Trophoblast cell (in vitro differentiated cells and primary cell): Measurements from ENCODE around the gene SH3BP1.
"Not testable (repeated sequence)": the region's sequence is repeated elsewhere in the genome, so short reads cannot be mapped to it uniquely, and the experiment has no call there.

Experiments used
- DNase-seq, 2 donors: peaks; one replicate each; pipeline ENCODE4 v3.0.0-alpha.2; 2016
- H2AFZ ChIP-seq: 2 replicates; pipeline ENCODE4 v1.6.1; 2013; ENCODE audit warnings: low read length, moderate library complexity, mild to moderate bottlenecking; ENCODE audit not compliant: insufficient read depth, poor library complexity
- H2AK5ac ChIP-seq: 2 replicates; pipeline ENCODE4 v1.6.1; 2013; ENCODE audit warnings: mild to moderate bottlenecking, low read length
- H2BK120ac ChIP-seq: 2 replicates; pipeline ENCODE4 v1.6.1; 2013; ENCODE audit warnings: low read length, mild to moderate bottlenecking, moderate library complexity; ENCODE audit not compliant: insufficient read depth, poor library complexity
- H2BK12ac ChIP-seq: 2 replicates; pipeline ENCODE4 v1.6.1; 2013; ENCODE audit warnings: mild to moderate bottlenecking, low read length, moderate library complexity
- H2BK5ac ChIP-seq: 2 replicates; pipeline ENCODE4 v1.6.1; 2013; ENCODE audit warnings: low read length, low read depth, moderate library complexity, mild to moderate bottlenecking; ENCODE audit not compliant: poor library complexity
- H3K14ac ChIP-seq: 2 replicates; pipeline ENCODE4 v1.6.1; 2013; ENCODE audit warnings: mild to moderate bottlenecking, low read length
- H3K18ac ChIP-seq: 2 replicates; pipeline ENCODE4 v1.6.1; 2013; ENCODE audit warnings: mild to moderate bottlenecking, low read length
- H3K23ac ChIP-seq: 2 replicates; pipeline ENCODE4 v1.6.1; 2013; ENCODE audit warnings: low read length
- H3K27ac ChIP-seq: 2 replicates; pipeline ENCODE4 v1.5.1; 2013; ENCODE audit warnings: low read depth, mild to moderate bottlenecking, inconsistent platforms, low read length, moderate library complexity
- H3K27me3 ChIP-seq: 2 replicates; pipeline ENCODE4 v1.6.1; 2013; ENCODE audit warnings: inconsistent platforms, mild to moderate bottlenecking, low read length, moderate library complexity; ENCODE audit not compliant: insufficient read depth
- H3K36me3 ChIP-seq, 2 experiments: 1 replicate in 1 of 2; 2 replicates in 1 of 2; pipeline ENCODE4 v1.6.1; 2013; ENCODE audit warnings: low read length in 2 of 2, mild to moderate bottlenecking in 2 of 2, moderate library complexity in 1 of 2; ENCODE audit not compliant: insufficient read depth in 2 of 2, control insufficient read depth in 1 of 2
- H3K4ac ChIP-seq: 2 replicates; pipeline ENCODE4 v1.6.1; 2013; ENCODE audit warnings: low read depth, mild to moderate bottlenecking, low read length, moderate library complexity
- H3K4me1 ChIP-seq, 2 experiments: 1 replicate in 1 of 2; 2 replicates in 1 of 2; pipeline ENCODE4 v1.6.1; 2013; ENCODE audit warnings: low read length in 2 of 2, mild to moderate bottlenecking in 2 of 2, moderate library complexity in 1 of 2; ENCODE audit not compliant: insufficient read depth in 2 of 2, control insufficient read depth in 1 of 2
- H3K4me2 ChIP-seq: 2 replicates; pipeline ENCODE4 v1.6.1; 2013; ENCODE audit warnings: inconsistent platforms, mild to moderate bottlenecking, low read length, moderate library complexity
- H3K4me3 ChIP-seq: 2 replicates; pipeline ENCODE4 v1.5.1; 2013; ENCODE audit warnings: mild to moderate bottlenecking, low read depth, low read length, inconsistent platforms
- H3K79me1 ChIP-seq: one replicate; pipeline ENCODE4 v1.6.1; 2013; ENCODE audit warnings: low read length
- H3K79me2 ChIP-seq: 2 replicates; pipeline ENCODE4 v1.6.1; 2013; ENCODE audit warnings: low read length, mild to moderate bottlenecking; ENCODE audit not compliant: control insufficient read depth, insufficient read depth, poor library complexity
- H3K9ac ChIP-seq: 2 replicates; pipeline ENCODE4 v1.6.1; 2013; ENCODE audit warnings: mild to moderate bottlenecking, low read length
- H3K9me3 ChIP-seq: 2 replicates; pipeline ENCODE4 v1.6.1; 2013; ENCODE audit warnings: low read depth, mild to moderate bottlenecking, control low read depth, inconsistent platforms, low read length; ENCODE audit not compliant: insufficient read depth
- H4K12ac ChIP-seq: 2 replicates; pipeline ENCODE4 v1.6.1; 2013; ENCODE audit warnings: low read depth, mild to moderate bottlenecking, low read length, moderate library complexity
- H4K8ac ChIP-seq: 2 replicates; pipeline ENCODE4 v1.6.1; 2013; ENCODE audit warnings: low read depth, mild to moderate bottlenecking, low read length, moderate library complexity
- H4K91ac ChIP-seq: one replicate; pipeline ENCODE4 v1.6.1; 2013; ENCODE audit warnings: low read depth, mild to moderate bottlenecking, low read length, moderate library complexity
- WGBS: extraction: QIAGEN DNeasy Blood & Tissue Kit; methylation state at CpG from one replicate; pipeline ENCODE4 v1.1.7; 2013; ENCODE audit warnings: missing lambda C conversion rate; ENCODE audit not compliant: insufficient read length, insufficient coverage; ENCODE audit errors: extremely low coverage; 5-methylcytosine and 5-hydroxymethylcytosine counted together

SH3BP1 gene

DNA sequence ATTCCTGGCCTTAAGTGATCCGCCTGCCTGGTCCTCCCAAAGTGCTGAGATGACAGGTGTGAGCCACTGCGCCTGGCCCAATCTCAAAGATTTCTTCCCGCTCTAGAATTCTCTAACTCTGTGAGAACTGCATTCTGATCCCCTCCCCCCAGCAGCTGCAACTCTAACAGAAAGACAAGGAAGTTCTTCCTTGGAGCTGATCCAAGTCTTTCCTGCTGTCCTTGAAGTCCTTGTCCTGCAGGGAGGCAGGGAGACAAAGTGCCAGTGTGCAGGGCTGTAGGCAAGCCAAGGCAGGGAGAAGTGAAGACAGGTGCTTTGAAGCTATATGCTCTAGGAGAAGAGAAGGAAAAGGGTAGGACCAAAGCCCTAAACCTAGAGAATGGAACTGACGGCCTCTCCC is 40.3 kb upstream of the SH3BP1 start:
- no peak overlapping the region for H3K4me2 ChIP-seq
- H2AFZ ChIP-seq, result no peak overlapping the region
- no peak overlapping the region for H2BK5ac ChIP-seq
- no peak overlapping the region for H4K8ac ChIP-seq
- H2BK12ac ChIP-seq, result no peak overlapping the region
- no peaks in the 10 kb centered on the region for H3K36me3 ChIP-seq
- H3K79me2 ChIP-seq, result no peaks in the 10 kb centered on the region
- no peak overlapping the region for H3K14ac ChIP-seq
- no peaks in the 10 kb centered on the region for H3K79me1 ChIP-seq
- peaks cover 0 to 6% of the 10 kb centered on the region in 2 experiments for H3K4me1 ChIP-seq
- no peak overlapping the region for H4K91ac ChIP-seq
- no peak overlapping the region for H2BK120ac ChIP-seq
- no peak overlapping the region for H3K4ac ChIP-seq
- no peak overlapping the region for H3K4me3 ChIP-seq
- no peak overlapping the region for H4K12ac ChIP-seq
- no peak overlapping the region for H2AK5ac ChIP-seq
- H3K27me3 ChIP-seq, result no peaks in the 10 kb centered on the region
- WGBS, result no CpG with 5 or more reads among the region's 4 CpGs
- DNase-seq, result no peak
- no peak overlapping the region for H3K23ac ChIP-seq
- H3K27ac ChIP-seq, result no peak overlapping the region
- H3K9me3 ChIP-seq, result no peaks in the 10 kb centered on the region
- no peak overlapping the region for H3K9ac ChIP-seq
- no peak overlapping the region for H3K18ac ChIP-seq

DNA sequence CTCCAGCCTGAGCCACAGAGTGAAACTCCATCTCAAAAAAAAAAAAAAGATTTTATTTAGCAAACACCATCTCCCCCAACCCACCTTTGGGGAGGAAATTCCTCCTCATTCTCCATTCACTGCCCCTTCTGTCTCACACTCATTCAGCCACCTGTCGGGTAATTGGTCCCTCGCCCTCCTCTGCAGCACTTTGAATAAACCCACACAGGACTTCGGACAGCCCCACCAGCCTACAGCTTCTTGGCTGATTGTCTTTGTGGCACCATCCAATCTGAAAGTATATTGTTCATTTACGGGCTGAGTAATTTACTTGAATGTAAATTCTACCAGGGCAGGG is 38.3 kb upstream of the SH3BP1 start:
- Histone ChIP-seq H4K91ac (no peak overlapping the region), H2BK5ac (no peak overlapping the region), H3K18ac (no peak overlapping the region), H2AFZ (no peak overlapping the region), H3K14ac (no peak overlapping the region), H4K12ac (no peak overlapping the region), H2BK12ac (no peak overlapping the region), H3K4me2 (no peak overlapping the region), H3K23ac (no peak overlapping the region), H3K4me3 (no peak overlapping the region), H3K27ac (no peak overlapping the region), H3K36me3 (no peaks in the 10 kb centered on the region), H3K4me1 (peaks cover 0 to 6% of the 10 kb centered on the region in 2 experiments), H3K4ac (no peak overlapping the region), H4K8ac (no peak overlapping the region), H3K79me2 (no peaks in the 10 kb centered on the region), H3K9me3 (no peaks in the 10 kb centered on the region), H3K79me1 (no peaks in the 10 kb centered on the region), H3K9ac (no peak overlapping the region), H2AK5ac (no peak overlapping the region), H3K27me3 (no peaks in the 10 kb centered on the region), H2BK120ac (no peak overlapping the region)
- no CpG with 5 or more reads among the region's 4 CpGs for WGBS
- DNase-seq, result no peak

DNA sequence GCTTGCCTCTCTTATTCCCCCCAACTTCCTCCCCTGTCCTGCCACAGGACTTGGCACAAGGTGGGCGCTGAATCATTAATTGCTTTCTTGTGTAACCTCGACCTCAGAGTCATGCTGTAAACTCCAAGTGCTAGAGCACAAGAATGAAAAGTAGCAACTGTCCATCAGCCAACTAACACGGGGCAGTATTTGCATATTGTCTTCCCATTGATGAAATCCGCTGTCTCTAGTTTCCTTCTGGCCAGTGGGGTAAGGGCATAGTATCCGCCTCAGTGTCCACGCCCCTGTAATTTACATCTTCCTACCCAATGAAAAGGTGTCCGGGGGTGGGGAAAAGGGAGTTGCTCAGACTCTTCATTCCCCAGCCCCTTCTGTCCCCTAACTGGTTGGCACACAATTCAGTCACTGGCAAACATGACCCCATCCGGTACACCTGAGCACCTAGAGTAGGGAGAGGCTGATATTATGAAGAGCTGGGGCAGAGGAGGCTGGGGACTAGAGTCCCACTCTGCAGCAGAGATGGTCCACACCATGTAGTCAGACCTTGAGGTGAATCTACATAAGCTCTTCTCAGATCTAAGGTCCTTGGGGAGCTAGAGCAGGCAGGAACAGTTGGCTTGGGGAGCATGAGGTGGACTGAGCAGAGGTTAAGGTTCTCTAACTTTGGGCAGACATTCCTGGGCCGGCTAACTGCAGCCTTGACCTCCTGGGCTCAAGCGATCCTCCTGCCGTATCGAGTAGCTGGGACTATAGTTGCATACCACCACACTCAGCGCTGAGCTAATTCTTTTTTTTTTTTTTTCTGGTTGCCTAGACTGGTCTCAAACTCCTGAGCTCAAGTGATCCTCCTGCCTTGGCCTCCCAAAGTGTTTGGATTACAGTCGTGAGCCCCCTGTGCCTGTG is 37.7 kb upstream of the SH3BP1 start:
- H3K4me3 ChIP-seq, result no peak overlapping the region
- H4K91ac ChIP-seq, result no peak overlapping the region
- no peak overlapping the region for H4K12ac ChIP-seq
- H3K9ac ChIP-seq, result no peak overlapping the region
- no peaks in the 10 kb centered on the region for H3K79me2 ChIP-seq
- H3K4ac ChIP-seq, result no peak overlapping the region
- no peak overlapping the region for H3K23ac ChIP-seq
- H4K8ac ChIP-seq, result no peak overlapping the region
- H2BK12ac ChIP-seq, result no peak overlapping the region
- no peak overlapping the region for H3K14ac ChIP-seq
- H2AK5ac ChIP-seq, result no peak overlapping the region
- WGBS, result no CpG with 5 or more reads among the region's 14 CpGs
- H2AFZ ChIP-seq, result peak overlapping the region; percentile 13
- H2BK5ac ChIP-seq, result no peak overlapping the region
- no peaks in the 10 kb centered on the region for H3K79me1 ChIP-seq
- no peaks in the 10 kb centered on the region for H3K27me3 ChIP-seq
- no peak overlapping the region for H2BK120ac ChIP-seq
- peak; percentile 59 to 62 for DNase-seq
- no peaks in the 10 kb centered on the region for H3K36me3 ChIP-seq
- no peak overlapping the region for H3K27ac ChIP-seq
- peaks cover 0 to 6% of the 10 kb centered on the region in 2 experiments for H3K4me1 ChIP-seq
- H3K4me2 ChIP-seq, result no peak overlapping the region
- H3K18ac ChIP-seq, result no peak overlapping the region
- H3K9me3 ChIP-seq, result no peaks in the 10 kb centered on the region

GRCh38 chr22:37602546-37603277 is 36.8 kb upstream of the SH3BP1 start:
- H3K4ac ChIP-seq, H3K79me1 ChIP-seq, H2AK5ac ChIP-seq, H3K4me2 ChIP-seq, H3K27me3 ChIP-seq, H4K12ac ChIP-seq, H3K27ac ChIP-seq, H3K9me3 ChIP-seq, H4K8ac ChIP-seq, H2BK12ac ChIP-seq, H2BK120ac ChIP-seq, H3K79me2 ChIP-seq, H3K4me1 ChIP-seq, H2BK5ac ChIP-seq, H3K18ac ChIP-seq, H3K14ac ChIP-seq, H2AFZ ChIP-seq, H4K91ac ChIP-seq, H3K9ac ChIP-seq, H3K36me3 ChIP-seq, DNase-seq, H3K23ac ChIP-seq, H3K4me3 ChIP-seq: not testable (repeated sequence)
- no CpG with 5 or more reads among the region's 5 CpGs for WGBS
